ENCODE data around the gene BLNK. TPM values are rescaled to one million over a fixed set of nuclear protein-coding genes. Genes with fewer than 3 reads are reported as not detected.

The BLNK gene
- total and polyA plus RNA-seq, 9 of the 15 experiments (the other 6 are each of a cell fraction or from before 2014, with no cell fraction given) = not detected

GRCh38 chr10:96257944-96258343, 13.4 kb downstream of the BLNK start:
- ChIA-PET POLR2A (no interaction called here), CTCF (ENCODE audit: low intra/inter-chr PET ratio) (no interaction called here)
- no peak overlapping the region for H3K27ac ChIP-seq (ENCODE audit: extremely low read depth, low read depth, low read length)
- BruUV-seq (replicated peaks) = no TSS peak
- H3K4me3 ChIP-seq = no peak overlapping the region
- FAIRE-seq = no peak
- no peak overlapping the region for H3K4me2 ChIP-seq (ENCODE audit: insufficient read depth, low read length)
- no peak for DNase-seq (ENCODE audit: extremely low read depth in 1 of 4, low spot score in 3 of 4)
- no peak overlapping the region for H3K9ac ChIP-seq (ENCODE audit: insufficient read depth in 1 of 2, low read depth in 2 of 2, low read length in 2 of 2)
- no peaks in the 10 kb centered on the region for H3K9me3 ChIP-seq (replicated peaks; ENCODE audit: control insufficient read depth, insufficient read depth, low read depth, low read length)
- no peak overlapping the region for H2AFZ ChIP-seq (ENCODE audit: low read depth, low read length)
- no peaks in the 10 kb centered on the region for H4K20me1 ChIP-seq (replicated peaks; ENCODE audit: control insufficient read depth, insufficient read depth, low read length)
- WGBS (ENCODE audit: insufficient coverage, low coverage, missing lambda C conversion rate) = 5% methylated on average over 4 of the region's 4 CpGs
- no peaks in the 10 kb centered on the region for H3K9me1 ChIP-seq (ENCODE audit: control insufficient read depth, insufficient read depth, low read length)
- no peaks in the 10 kb centered on the region for H3K4me1 ChIP-seq (replicated peaks in 1 of 2; ENCODE audit: control insufficient read depth in 2 of 2, insufficient read depth in 2 of 2, low read length in 2 of 2)
- H3K27me3 ChIP-seq (ENCODE audit: control insufficient read depth in 2 of 2, insufficient read depth in 2 of 2, low read length in 2 of 2) = peaks cover 0 to 17% of the 10 kb centered on the region in 2 experiments; a peak in 2 of 5 replicates
- H3K36me3 ChIP-seq (ENCODE audit: control insufficient read depth, insufficient read depth, low read length) = no peaks in the 10 kb centered on the region
- TF ChIP-seq ZNF445 (CRISPR knock-in tag; IDR thresholded peaks at IDR 0.05; ENCODE audit: low read depth) (no peak), TEAD2 (tag; IDR thresholded peaks at IDR 0.05) (no peak), ZNF354B (CRISPR knock-in tag; IDR thresholded peaks at IDR 0.05) (no peak), COPS2 (conservative IDR thresholded peaks at IDR 0.05) (no peak), BACH1 (tag; IDR thresholded peaks at IDR 0.05) (no peak), CBX1 (IDR thresholded peaks at IDR 0.05; ENCODE audit: low read depth) (no peak), OTX1 (CRISPR knock-in tag; IDR thresholded peaks at IDR 0.05) (no peak), ZNF639 (CRISPR knock-in tag; conservative IDR thresholded peaks at IDR 0.05 in 1 of 2, IDR thresholded peaks at IDR 0.05 in 1 of 2) (no peak), MBD1 (CRISPR knock-in tag; IDR thresholded peaks at IDR 0.05) (no peak), ZNF384 (IDR thresholded peaks at IDR 0.05; ENCODE audit: low read depth, low read length) (no peak), NFE2L1 (tag; IDR thresholded peaks at IDR 0.05; ENCODE audit: borderline replicate concordance, low read depth) (no peak), PRMT5 (CRISPR knock-in tag; IDR thresholded peaks at IDR 0.05) (no peak), RBM34 (IDR thresholded peaks at IDR 0.05; ENCODE audit: borderline replicate concordance, insufficient read depth, low read length) (no peak), E2F8 (IDR thresholded peaks at IDR 0.05; ENCODE audit: low read depth, partially characterized antibody) (no peak)
- no peaks in the 10 kb centered on the region for H3K79me2 ChIP-seq (ENCODE audit: control insufficient read depth, insufficient read depth, low read length)
- intact Hi-C loops (cut with micrococcal nuclease) (no loop called here), in situ Hi-C loops (cut with MboI) (no loop called here)
- ATAC-seq = no peak

Data from K562 (cell line).